ENCODE data around the gene ELP4.
"Not testable (repeated sequence)": the region's sequence is repeated elsewhere in the genome, so short reads cannot be mapped to it uniquely, and the experiment has no call there.

The ELP4 gene

GRCh38 chr11:31579412-31579811 is 69.8 kb downstream of the ELP4 start:
- H3K36me3 ChIP-seq (ENCODE audit: insufficient read depth, low read length); H3K9ac ChIP-seq (ENCODE audit: low read depth, low read length); H3K9me3 ChIP-seq (ENCODE audit: control insufficient read depth, insufficient read depth, low read length); H3K4me1 ChIP-seq (ENCODE audit: insufficient read depth, low read length): not testable (repeated sequence)

DNA sequence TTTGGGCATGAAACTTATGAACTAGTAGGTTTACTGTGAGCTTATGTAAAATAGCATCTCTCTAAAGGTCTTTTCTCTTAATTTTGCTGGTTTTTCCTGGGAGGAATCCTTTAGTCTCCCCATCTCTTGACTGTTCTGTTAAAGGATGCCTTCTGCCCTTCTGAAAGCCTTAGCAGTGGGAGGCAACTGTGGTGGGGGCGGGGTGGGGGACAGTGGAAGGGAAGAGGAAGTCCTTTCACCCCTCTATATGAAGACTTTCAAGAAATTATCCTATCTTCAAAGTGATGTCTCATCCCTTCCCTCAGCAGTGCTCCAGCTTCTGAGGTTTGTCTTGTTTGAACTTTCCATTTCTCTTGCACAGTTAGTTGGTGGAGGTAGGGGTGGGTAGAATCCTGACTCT is 73.1 kb downstream of the ELP4 start:
- Histone ChIP-seq H3K9ac (ENCODE audit: low read depth, low read length) (no peak overlapping the region), H3K9me3 (ENCODE audit: control insufficient read depth, insufficient read depth, low read length) (no peaks in the 10 kb centered on the region), H3K36me3 (ENCODE audit: insufficient read depth, low read length) (no peaks in the 10 kb centered on the region), H3K4me1 (ENCODE audit: insufficient read depth, low read length) (no peaks in the 10 kb centered on the region)

DNA sequence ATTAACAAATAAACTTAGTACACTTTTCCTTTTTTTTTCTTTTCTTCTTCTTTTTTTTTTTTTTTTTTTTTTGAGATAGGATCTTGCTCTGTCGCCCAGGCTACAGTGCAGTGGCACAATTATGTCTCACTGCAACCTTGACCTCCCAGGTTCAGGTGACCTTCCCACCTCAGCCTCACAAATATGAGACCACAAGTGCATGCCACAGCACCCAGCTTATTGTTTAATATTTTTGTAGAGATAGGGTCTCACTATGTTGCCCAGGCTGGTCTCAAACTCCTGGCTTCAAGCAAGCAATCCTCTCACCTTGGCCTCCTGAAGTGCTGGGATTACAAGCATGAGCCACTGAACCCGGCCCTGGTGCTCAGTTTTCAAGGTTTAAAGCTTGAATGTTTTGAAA is 88.9 kb downstream of the ELP4 start:
- H3K9me3 ChIP-seq (ENCODE audit: control insufficient read depth, insufficient read depth, low read length) = no peaks in the 10 kb centered on the region
- no peak overlapping the region for H3K9ac ChIP-seq (ENCODE audit: low read depth, low read length)
- H3K4me1 ChIP-seq (ENCODE audit: insufficient read depth, low read length) = 0 out of 2 replicates have a peak, but pooled peaks cover 6% of the 10 kb centered on the region
- H3K36me3 ChIP-seq (ENCODE audit: insufficient read depth, low read length) = no peaks in the 10 kb centered on the region

GRCh38 chr11:31601635-31602282 is 92.2 kb downstream of the ELP4 start:
- H3K36me3 ChIP-seq (ENCODE audit: insufficient read depth, low read length) = no peaks in the 10 kb centered on the region
- no peak overlapping the region for H3K9ac ChIP-seq (ENCODE audit: low read depth, low read length)
- no peaks in the 10 kb centered on the region for H3K9me3 ChIP-seq (ENCODE audit: control insufficient read depth, insufficient read depth, low read length)
- 0 out of 2 replicates have a peak, but pooled peaks cover 6% of the 10 kb centered on the region for H3K4me1 ChIP-seq (ENCODE audit: insufficient read depth, low read length)

GRCh38 chr11:31606893-31607292 is 97.3 kb downstream of the ELP4 start:
- Histone ChIP-seq H3K4me1 (ENCODE audit: insufficient read depth, low read length) (0 out of 2 replicates have a peak, but pooled peaks cover 2% of the 10 kb centered on the region), H3K9ac (ENCODE audit: low read depth, low read length) (no peak overlapping the region), H3K9me3 (ENCODE audit: control insufficient read depth, insufficient read depth, low read length) (no peaks in the 10 kb centered on the region), H3K36me3 (ENCODE audit: insufficient read depth, low read length) (no peaks in the 10 kb centered on the region)

DNA sequence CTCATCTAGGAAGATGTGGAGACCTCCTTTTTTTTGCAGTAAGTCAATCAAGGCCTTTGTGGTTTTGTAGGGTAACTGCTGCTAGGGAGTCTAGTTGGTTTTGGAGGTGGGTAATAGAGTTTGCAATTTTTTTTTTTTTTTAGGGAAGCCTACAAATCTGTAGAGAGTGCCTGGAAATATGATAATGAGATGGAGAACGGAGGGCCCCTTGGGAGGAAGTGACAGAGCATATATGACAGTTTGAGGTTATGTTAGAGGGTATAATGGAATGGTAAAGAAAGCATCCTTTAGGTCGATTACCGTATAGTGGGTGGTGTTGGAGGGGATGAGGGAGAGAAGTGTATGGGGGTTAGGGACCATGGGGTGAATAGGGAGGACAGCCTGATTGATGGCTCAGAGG is 98.3 kb downstream of the ELP4 start:
- Histone ChIP-seq H3K9me3 (ENCODE audit: control insufficient read depth, insufficient read depth, low read length) (no peaks in the 10 kb centered on the region), H3K36me3 (ENCODE audit: insufficient read depth, low read length) (no peaks in the 10 kb centered on the region), H3K4me1 (ENCODE audit: insufficient read depth, low read length) (peaks cover 7% of the 10 kb centered on the region; the same call in 1 of the 2 replicates), H3K9ac (ENCODE audit: low read depth, low read length) (no peak overlapping the region)

DNA sequence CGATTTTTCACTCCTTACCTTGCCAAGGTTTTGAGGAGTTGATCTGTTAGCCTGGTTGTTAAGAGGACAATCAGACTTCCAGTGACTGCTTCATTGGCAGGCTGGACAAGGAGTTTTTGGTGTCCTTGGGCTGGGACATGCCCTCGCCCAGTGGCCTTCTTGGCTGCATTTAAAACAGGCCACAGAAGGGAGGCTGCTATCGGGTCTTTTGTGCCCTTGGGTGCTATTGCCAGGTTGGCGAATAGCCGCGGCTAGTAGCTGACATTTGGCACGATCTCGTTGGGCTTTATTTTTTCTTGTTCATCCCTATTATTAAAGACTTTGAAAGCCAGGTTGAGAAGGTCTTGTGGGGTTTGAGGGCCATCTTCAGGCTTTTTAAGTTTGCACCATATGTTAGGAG is 99.4 kb downstream of the ELP4 start:
- H3K9ac ChIP-seq (ENCODE audit: low read depth, low read length) = no peak overlapping the region
- H3K36me3 ChIP-seq (ENCODE audit: insufficient read depth, low read length) = no peaks in the 10 kb centered on the region
- H3K4me1 ChIP-seq (ENCODE audit: insufficient read depth, low read length) = peaks cover 7% of the 10 kb centered on the region; the same call in 1 of the 2 replicates
- H3K9me3 ChIP-seq (ENCODE audit: control insufficient read depth, insufficient read depth, low read length) = no peaks in the 10 kb centered on the region

DNA sequence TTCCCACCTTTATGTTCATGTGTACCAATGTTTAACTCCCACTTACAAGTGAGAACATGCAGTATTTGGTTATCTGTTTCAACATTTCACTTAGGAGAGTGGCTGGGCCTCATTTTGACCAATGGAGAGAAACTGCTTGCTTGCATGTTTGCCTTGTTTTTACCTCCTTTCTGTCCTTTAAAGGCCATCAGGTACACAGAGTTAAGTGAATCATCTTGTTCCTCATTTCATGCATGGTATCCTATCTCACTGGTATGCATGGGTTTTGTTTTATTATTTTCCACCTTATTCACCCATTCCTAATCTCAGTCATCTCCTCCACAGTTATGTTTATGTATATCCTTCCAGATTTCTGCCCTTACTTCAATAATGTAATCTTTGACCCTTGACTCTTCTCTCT is 101.0 kb downstream of the ELP4 start:
- no peaks in the 10 kb centered on the region for H3K36me3 ChIP-seq (ENCODE audit: insufficient read depth, low read length)
- H3K4me1 ChIP-seq (ENCODE audit: insufficient read depth, low read length) = peaks cover 7% of the 10 kb centered on the region; the same call in 1 of the 2 replicates
- H3K9me3 ChIP-seq (ENCODE audit: control insufficient read depth, insufficient read depth, low read length) = no peaks in the 10 kb centered on the region
- H3K9ac ChIP-seq (ENCODE audit: low read depth, low read length) = no peak overlapping the region

DNA sequence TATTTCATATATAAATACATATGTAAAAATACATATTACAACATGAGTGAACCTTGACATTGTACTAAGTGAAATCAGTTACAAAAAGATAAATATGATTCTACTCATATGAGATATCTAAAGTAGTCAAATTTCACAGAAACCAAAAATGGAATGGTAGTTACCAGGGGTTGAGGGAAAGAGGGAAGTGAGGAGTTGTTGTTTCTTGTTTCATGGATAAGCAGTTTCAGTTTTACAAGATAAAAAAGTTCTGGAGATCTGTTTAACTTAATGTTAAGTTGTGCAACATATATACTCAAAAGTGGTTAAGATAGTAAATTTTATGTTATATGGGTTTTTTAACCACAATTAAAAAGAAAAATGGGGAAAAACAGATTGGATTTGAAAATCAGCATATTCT is 107.7 kb downstream of the ELP4 start:
- Histone ChIP-seq H3K4me1 (ENCODE audit: insufficient read depth, low read length) (peaks cover 6% of the 10 kb centered on the region; the same call in 1 of the 2 replicates), H3K9me3 (ENCODE audit: control insufficient read depth, insufficient read depth, low read length) (no peaks in the 10 kb centered on the region), H3K36me3 (ENCODE audit: insufficient read depth, low read length) (no peaks in the 10 kb centered on the region), H3K9ac (ENCODE audit: low read depth, low read length) (no peak overlapping the region)

DNA sequence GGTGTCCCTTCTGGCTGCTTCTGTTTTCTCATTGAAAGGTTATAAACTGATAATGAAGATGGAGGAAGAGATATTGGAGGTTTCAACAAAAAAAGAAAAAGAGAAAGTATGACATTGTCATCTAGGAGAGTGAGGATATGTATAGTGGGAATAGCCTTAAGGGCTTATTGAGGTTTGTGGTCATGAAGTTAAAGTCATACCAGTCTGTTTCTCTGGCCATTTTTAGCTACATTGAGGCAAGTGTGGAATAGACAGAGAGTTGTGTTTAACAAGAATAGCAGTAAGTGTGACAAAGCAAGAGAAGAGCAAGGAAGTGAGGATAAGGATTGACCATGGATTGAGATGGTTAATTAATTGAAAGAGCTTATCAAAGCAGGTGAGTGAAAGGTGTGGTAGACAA is 110.4 kb downstream of the ELP4 start:
- Histone ChIP-seq H3K9me3 (ENCODE audit: control insufficient read depth, insufficient read depth, low read length) (no peaks in the 10 kb centered on the region), H3K9ac (ENCODE audit: low read depth, low read length) (no peak overlapping the region), H3K36me3 (ENCODE audit: insufficient read depth, low read length) (no peaks in the 10 kb centered on the region), H3K4me1 (ENCODE audit: insufficient read depth, low read length) (no peaks in the 10 kb centered on the region)

- H3K4me1 ChIP-seq (ENCODE audit: insufficient read depth, low read length) = no peaks in the 10 kb centered on the region
- no peaks in the 10 kb centered on the region for H3K9me3 ChIP-seq (ENCODE audit: control insufficient read depth, insufficient read depth, low read length)
- no peaks in the 10 kb centered on the region for H3K36me3 ChIP-seq (ENCODE audit: insufficient read depth, low read length)
- H3K9ac ChIP-seq (ENCODE audit: low read depth, low read length) = no peak overlapping the region
These were observed 110.9 kb downstream of the ELP4 start for GRCh38 chr11:31620434-31620833.

GRCh38 chr11:31625868-31626267 is 116.3 kb downstream of the ELP4 start:
- Histone ChIP-seq H3K36me3 (ENCODE audit: insufficient read depth, low read length) (no peaks in the 10 kb centered on the region), H3K9me3 (ENCODE audit: control insufficient read depth, insufficient read depth, low read length) (no peaks in the 10 kb centered on the region), H3K9ac (ENCODE audit: low read depth, low read length) (no peak overlapping the region), H3K4me1 (ENCODE audit: insufficient read depth, low read length) (no peaks in the 10 kb centered on the region)

DNA sequence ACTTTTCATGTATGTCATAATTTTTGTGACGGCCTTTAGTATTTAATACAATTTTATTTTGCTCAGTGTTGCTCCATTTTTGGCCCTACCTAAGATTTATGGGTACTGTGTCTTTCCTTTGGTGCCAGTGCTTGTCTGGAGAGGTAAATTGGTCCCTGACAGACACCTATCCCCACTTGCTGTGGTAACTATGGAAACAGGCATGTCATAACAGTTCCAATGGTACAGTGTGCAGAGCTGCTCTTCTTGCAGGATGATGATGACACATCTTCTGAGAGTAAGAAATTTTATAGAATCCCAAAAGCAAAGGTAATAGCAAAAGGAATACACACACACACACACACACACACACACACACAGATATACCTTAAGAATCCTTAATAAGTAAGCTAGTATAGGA is 118.5 kb downstream of the ELP4 start:
- no peaks in the 10 kb centered on the region for H3K9me3 ChIP-seq (ENCODE audit: control insufficient read depth, insufficient read depth, low read length)
- no peak overlapping the region for H3K9ac ChIP-seq (ENCODE audit: low read depth, low read length)
- H3K36me3 ChIP-seq (ENCODE audit: insufficient read depth, low read length) = no peaks in the 10 kb centered on the region
- H3K4me1 ChIP-seq (ENCODE audit: insufficient read depth, low read length) = no peaks in the 10 kb centered on the region

DNA sequence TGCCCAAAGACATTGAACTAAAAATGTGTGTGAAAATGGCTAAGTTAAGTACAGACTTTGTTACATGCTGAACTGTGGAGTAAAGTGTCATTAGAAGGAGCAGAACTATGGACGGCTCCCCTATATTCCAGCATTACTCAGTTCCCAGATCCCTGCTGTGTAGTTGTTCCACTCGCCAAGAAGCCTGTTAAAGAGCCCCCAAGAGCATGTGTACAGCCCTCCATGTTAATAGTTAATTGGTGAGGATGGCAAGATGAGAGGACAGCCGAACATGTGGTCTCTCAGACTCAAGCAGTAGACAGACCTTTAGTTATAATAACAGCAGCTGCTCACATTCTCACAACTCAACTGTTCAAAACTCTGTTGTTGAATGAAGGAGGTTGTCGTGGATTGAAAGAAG is 127.4 kb downstream of the ELP4 start:
- no peaks in the 10 kb centered on the region for H3K9me3 ChIP-seq (ENCODE audit: control insufficient read depth, insufficient read depth, low read length)
- H3K9ac ChIP-seq (ENCODE audit: low read depth, low read length) = no peak overlapping the region
- H3K4me1 ChIP-seq (ENCODE audit: insufficient read depth, low read length) = no peaks in the 10 kb centered on the region
- no peaks in the 10 kb centered on the region for H3K36me3 ChIP-seq (ENCODE audit: insufficient read depth, low read length)

- no peaks in the 10 kb centered on the region for H3K36me3 ChIP-seq (ENCODE audit: insufficient read depth, low read length)
- H3K9me3 ChIP-seq (ENCODE audit: control insufficient read depth, insufficient read depth, low read length) = no peaks in the 10 kb centered on the region
- no peaks in the 10 kb centered on the region for H3K4me1 ChIP-seq (ENCODE audit: insufficient read depth, low read length)
- no peak overlapping the region for H3K9ac ChIP-seq (ENCODE audit: low read depth, low read length)
These were observed 131.0 kb downstream of the ELP4 start for GRCh38 chr11:31640611-31641010.

Data from ES-I3 (cell line).